ENCODE measurements around the gene USO1. TPM values are rescaled to one million over a fixed set of nuclear protein-coding genes. Genes with fewer than 3 reads are reported as not detected.
A peak's percentile ranks its signal among the peaks of the same experiment; 100 is the strongest.
"Not testable (repeated sequence)": the region's sequence is repeated elsewhere in the genome, so short reads cannot be mapped to it uniquely, and the experiment has no call there.

The USO1 gene
- total RNA-seq, 2 experiments from 2014 or later = 32.5 to 37.5 TPM

GRCh38 chr4:75715105-75715799 is 9.1 kb upstream of the USO1 start:
- Mint-ChIP-seq H3K4me3 (no peak overlapping the region), H3K36me3 (ENCODE audit: low read depth) (peaks cover 3% of the 10 kb centered on the region), H3K27ac (no peak overlapping the region), H3K27me3 (ENCODE audit: low read depth) (no peaks in the 10 kb centered on the region), H3K4me1 (ENCODE audit: low read depth) (peaks cover 6% of the 10 kb centered on the region), H3K9me3 (ENCODE audit: insufficient read depth) (no peaks in the 10 kb centered on the region)
- CTCF ChIA-PET = interaction anchor here (11.1 kb wide), 1 partner anchor 7 kb away, joined by 115 read pairs; the partner anchor contains the start of gene USO1
- DNase-seq (no peak), ATAC-seq (no peak)
- POLR2A ChIA-PET = no interaction called here

DNA sequence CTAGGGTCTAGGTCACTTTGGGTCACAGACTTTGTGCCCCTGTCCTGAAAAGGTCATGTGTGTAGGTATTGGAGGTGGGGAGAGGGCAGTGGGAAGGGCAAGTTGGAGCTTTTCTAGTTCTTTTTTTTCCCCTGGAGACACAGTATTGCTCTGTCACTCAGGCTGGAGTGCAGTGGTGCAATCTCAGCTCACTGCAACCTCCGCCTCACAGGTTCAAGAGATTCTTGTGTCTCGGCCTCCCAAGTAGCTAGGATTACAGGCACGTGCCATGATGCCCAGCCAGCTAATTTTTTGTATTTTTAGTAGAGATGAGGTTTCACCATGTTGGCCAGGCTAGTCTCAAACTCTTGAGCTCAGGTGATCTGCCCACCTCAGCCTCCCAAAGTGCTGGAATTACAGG is 8.3 kb upstream of the USO1 start:
- H3K4me3 Mint-ChIP-seq; DNase-seq; H3K9me3 Mint-ChIP-seq (ENCODE audit: insufficient read depth); POLR2A ChIA-PET; ATAC-seq; H3K36me3 Mint-ChIP-seq (ENCODE audit: low read depth); H3K27ac Mint-ChIP-seq; H3K27me3 Mint-ChIP-seq (ENCODE audit: low read depth); H3K4me1 Mint-ChIP-seq (ENCODE audit: low read depth): not testable (repeated sequence)
- CTCF ChIA-PET = interaction anchor here (0.6 to 11.1 kb wide), 3 partner anchors 7 to 63 kb away, joined by 3 to 115 read pairs (median 3); partner anchors contain the start of gene USO1

- Mint-ChIP-seq H3K36me3 (ENCODE audit: low read depth) (peaks cover 3% of the 10 kb centered on the region), H3K27ac (no peak overlapping the region), H3K4me1 (ENCODE audit: low read depth) (peaks cover 12% of the 10 kb centered on the region), H3K9me3 (ENCODE audit: insufficient read depth) (no peaks in the 10 kb centered on the region), H3K4me3 (no peak overlapping the region), H3K27me3 (ENCODE audit: low read depth) (no peaks in the 10 kb centered on the region)
- CTCF ChIA-PET = interaction anchor here (1.1 kb wide), 1 partner anchor 9 kb away, joined by 5 read pairs; no protein-coding TSS in a partner anchor
- no peak for DNase-seq
- POLR2A ChIA-PET = interaction anchor here (1.0 kb wide), 1 partner anchor 19 kb away, joined by 3 read pairs; no protein-coding TSS in a partner anchor
- ATAC-seq = no peak
Observed at GRCh38 chr4:75717408-75717807, 7.0 kb upstream of the USO1 start.

GRCh38 chr4:75718529-75718928 is 5.8 kb upstream of the USO1 start:
- CTCF ChIA-PET = no interaction called here
- Mint-ChIP-seq H3K27me3 (ENCODE audit: low read depth) (no peaks in the 10 kb centered on the region), H3K27ac (no peak overlapping the region), H3K4me1 (ENCODE audit: low read depth) (peaks cover 19% of the 10 kb centered on the region), H3K36me3 (ENCODE audit: low read depth) (peaks cover 3% of the 10 kb centered on the region), H3K4me3 (no peak overlapping the region), H3K9me3 (ENCODE audit: insufficient read depth) (no peaks in the 10 kb centered on the region)
- DNase-seq (no peak), ATAC-seq (no peak)
- POLR2A ChIA-PET = no interaction called here

DNA sequence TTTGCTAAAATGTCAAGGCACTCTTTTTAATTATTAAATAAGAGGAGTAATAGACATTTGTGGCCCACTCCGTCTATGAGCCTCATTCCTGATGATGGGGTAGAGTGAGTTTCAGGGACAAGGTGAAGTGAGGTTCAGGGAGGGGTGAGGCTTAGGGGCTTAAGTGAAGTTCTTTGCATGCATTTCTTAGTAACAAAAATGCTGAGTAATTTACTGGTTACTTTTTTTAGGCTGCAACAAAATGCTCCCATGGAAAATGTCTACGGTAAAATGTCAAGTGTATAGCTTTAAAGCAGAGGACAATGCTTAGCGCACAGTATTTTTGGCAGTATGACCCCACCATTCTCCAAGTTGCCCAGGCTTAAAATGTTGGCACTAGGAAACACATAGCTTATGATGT is 2.0 kb upstream of the USO1 start:
- DNase-seq (no peak), ATAC-seq (no peak)
- Mint-ChIP-seq H3K27me3 (ENCODE audit: low read depth) (no peaks in the 10 kb centered on the region), H3K4me3 (no peak overlapping the region), H3K36me3 (ENCODE audit: low read depth) (peaks cover 7% of the 10 kb centered on the region), H3K9me3 (ENCODE audit: insufficient read depth) (no peaks in the 10 kb centered on the region), H3K4me1 (ENCODE audit: low read depth) (peaks cover 36% of the 10 kb centered on the region), H3K27ac (no peak overlapping the region)
- CTCF ChIA-PET = interaction anchor here (1.7 to 4.8 kb wide), 11 partner anchors 12 to 208 kb away, joined by 8 to 115 read pairs (median 17); partner anchors contain the start of genes G3BP2, RCHY1 and THAP6
- POLR2A ChIA-PET = interaction anchor here (2.8 to 3.7 kb wide), 4 partner anchors 13 to 68 kb away, joined by 14 to 44 read pairs (median 26); partner anchors contain the start of gene G3BP2

- no peaks in the 10 kb centered on the region for H3K27me3 Mint-ChIP-seq (ENCODE audit: low read depth)
- H3K36me3 Mint-ChIP-seq (ENCODE audit: low read depth) = peaks cover 10% of the 10 kb centered on the region
- H3K4me1 Mint-ChIP-seq (ENCODE audit: low read depth) = peaks cover 40% of the 10 kb centered on the region
- peak overlapping the region; percentile 99 for H3K4me3 Mint-ChIP-seq
- no peak for DNase-seq
- CTCF ChIA-PET = interaction anchor here (0.8 to 4.8 kb wide), 30 partner anchors 13 to 217 kb away, joined by 3 to 115 read pairs (median 8); partner anchors contain the start of genes CDKL2, G3BP2, NAAA and RCHY1
- ATAC-seq = no peak
- no peaks in the 10 kb centered on the region for H3K9me3 Mint-ChIP-seq (ENCODE audit: insufficient read depth)
- H3K27ac Mint-ChIP-seq = peak overlapping the region; percentile 98
- POLR2A ChIA-PET = interaction anchor here (0.7 to 3.7 kb wide), 16 partner anchors 11 to 227 kb away, joined by 3 to 44 read pairs (median 6); partner anchors contain the start of genes G3BP2, RCHY1 and THAP6
Observed at GRCh38 chr4:75723163-75724065, 963 bp upstream of the USO1 start.

DNA sequence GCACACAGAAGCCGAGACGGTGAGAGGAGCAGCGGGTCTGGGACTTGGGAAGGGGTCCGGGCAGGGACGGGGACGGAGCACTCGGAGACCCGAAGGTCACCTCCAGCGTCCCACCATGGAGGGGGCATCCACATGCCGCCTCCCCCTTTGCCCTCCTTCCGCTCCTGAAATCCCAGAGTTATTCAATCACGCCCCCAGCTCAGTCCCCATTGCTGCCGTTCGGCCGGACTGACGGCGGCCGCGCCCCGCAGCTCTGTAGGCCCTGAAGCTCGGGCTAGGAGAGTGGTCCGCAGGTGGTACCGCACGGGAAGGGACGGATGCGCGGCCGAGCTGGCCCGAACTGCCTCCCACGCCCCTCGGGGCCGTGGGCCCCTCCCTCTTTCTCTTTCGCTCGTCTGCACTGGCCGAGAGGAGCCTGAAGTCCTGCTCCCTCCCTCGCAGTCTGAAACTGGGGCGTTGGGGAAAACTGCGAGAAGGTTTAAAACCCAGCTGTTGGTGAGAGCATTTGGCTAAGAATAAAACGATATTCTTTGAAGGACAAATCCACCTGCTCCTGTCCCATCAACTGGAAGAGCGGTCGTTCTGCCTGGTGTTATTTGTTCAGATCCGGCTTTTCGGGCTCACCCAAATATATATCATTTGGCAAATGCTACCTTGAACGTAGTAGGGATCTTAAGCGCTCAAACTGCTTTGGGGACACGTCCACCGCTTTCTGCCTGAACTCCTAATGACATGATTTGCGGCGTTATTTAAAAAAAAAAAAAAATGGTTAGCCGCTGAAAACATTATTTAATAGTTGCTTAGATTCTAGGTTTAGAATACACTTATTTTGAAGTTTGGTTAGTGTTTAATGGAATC is 719 bp downstream of the USO1 start:
- Mint-ChIP-seq H3K27ac (peak overlapping the region; percentile 98), H3K4me1 (ENCODE audit: low read depth) (peaks cover 40% of the 10 kb centered on the region), H3K36me3 (ENCODE audit: low read depth) (peaks cover 10% of the 10 kb centered on the region)

GRCh38 chr4:75725942-75726538 is 1.7 kb downstream of the USO1 start:
- H3K4me3 Mint-ChIP-seq = peak overlapping the region; percentile 99
- H3K27ac Mint-ChIP-seq = peak overlapping the region; percentile 98
- ChIA-PET POLR2A (interaction anchor here (1.1 to 1.4 kb wide), 3 partner anchors 20 to 212 kb away, joined by 3 to 4 read pairs (median 4); partner anchors contain the start of genes G3BP2, RCHY1 and THAP6), CTCF (interaction anchor here (0.7 to 3.7 kb wide), 6 partner anchors 15 to 404 kb away, joined by 3 to 47 read pairs (median 5); partner anchors contain the start of genes G3BP2, RCHY1 and THAP6)
- not testable (repeated sequence) for DNase-seq; ATAC-seq; H3K9me3 Mint-ChIP-seq (ENCODE audit: insufficient read depth); H3K27me3 Mint-ChIP-seq (ENCODE audit: low read depth)
- H3K4me1 Mint-ChIP-seq (ENCODE audit: low read depth) = peaks cover 40% of the 10 kb centered on the region
- peaks cover 10% of the 10 kb centered on the region for H3K36me3 Mint-ChIP-seq (ENCODE audit: low read depth)

More for the DNA sequence above, 719 bp downstream of the USO1 start:
- ATAC-seq (peak; percentile 54), DNase-seq (peak; percentile 62)
- H3K9me3 Mint-ChIP-seq (ENCODE audit: insufficient read depth) = no peaks in the 10 kb centered on the region
- CTCF ChIA-PET = interaction anchor here (0.7 to 4.8 kb wide), 24 partner anchors 14 to 405 kb away, joined by 3 to 115 read pairs (median 8); partner anchors contain the start of genes G3BP2, NAAA, RCHY1 and THAP6
- H3K4me3 Mint-ChIP-seq = peak overlapping the region; percentile 99
- POLR2A ChIA-PET = interaction anchor here (0.5 to 3.7 kb wide), 15 partner anchors 16 to 229 kb away, joined by 3 to 44 read pairs (median 6); partner anchors contain the start of genes G3BP2, RCHY1 and THAP6
- H3K27me3 Mint-ChIP-seq (ENCODE audit: low read depth) = no peaks in the 10 kb centered on the region

GRCh38 chr4:75726577-75726976 is 2.2 kb downstream of the USO1 start:
- ChIA-PET CTCF (interaction anchor here (0.6 to 2.0 kb wide), 6 partner anchors 13 to 211 kb away, joined by 3 to 9 read pairs (median 4); partner anchors contain the start of genes RCHY1 and THAP6), POLR2A (interaction anchor here (0.7 to 1.4 kb wide), 3 partner anchors 14 to 213 kb away, joined by 3 to 4 read pairs (median 4); partner anchors contain the start of genes G3BP2, RCHY1 and THAP6)
- H3K27me3 Mint-ChIP-seq (ENCODE audit: low read depth) = no peaks in the 10 kb centered on the region
- ATAC-seq = no peak
- H3K36me3 Mint-ChIP-seq (ENCODE audit: low read depth) = peaks cover 10% of the 10 kb centered on the region
- DNase-seq = no peak
- no peak overlapping the region for H3K27ac Mint-ChIP-seq
- peak overlapping the region; percentile 99 for H3K4me3 Mint-ChIP-seq
- H3K9me3 Mint-ChIP-seq (ENCODE audit: insufficient read depth) = no peaks in the 10 kb centered on the region
- H3K4me1 Mint-ChIP-seq (ENCODE audit: low read depth) = peaks cover 40% of the 10 kb centered on the region

GRCh38 chr4:75727073-75727472 is 2.7 kb downstream of the USO1 start:
- peaks cover 13% of the 10 kb centered on the region for H3K36me3 Mint-ChIP-seq (ENCODE audit: low read depth)

More at GRCh38 chr4:75727073-75727472, 2.7 kb downstream of the USO1 start:
- CTCF ChIA-PET = interaction anchor here (0.6 to 2.0 kb wide), 5 partner anchors 13 to 212 kb away, joined by 3 to 9 read pairs (median 3); partner anchors contain the start of genes RCHY1 and THAP6
- Mint-ChIP-seq H3K4me1 (ENCODE audit: low read depth) (peaks cover 36% of the 10 kb centered on the region), H3K9me3 (ENCODE audit: insufficient read depth) (no peaks in the 10 kb centered on the region), H3K27ac (no peak overlapping the region), H3K4me3 (peak overlapping the region; percentile 99), H3K27me3 (ENCODE audit: low read depth) (no peaks in the 10 kb centered on the region)
- POLR2A ChIA-PET = interaction anchor here (0.6 to 1.4 kb wide), 4 partner anchors 14 to 1290 kb away, joined by 3 to 4 read pairs (median 4); partner anchors contain the start of genes G3BP2, RCHY1 and THAP6
- DNase-seq = no peak
- ATAC-seq = no peak
